IgD-negative memory B cell (primary cell): Measurements from ENCODE around the gene DISP2. TPM values are rescaled to one million over a fixed set of nuclear protein-coding genes. Genes with fewer than 3 reads are reported as not detected.

Experiments
- H3K27ac Mint-ChIP-seq, 3 donors: one replicate each; pipeline ENCODE4 v1.8.0; 2020 to 2022; ENCODE audit warnings: mild to moderate bottlenecking in 3 of 3, mixed read lengths in 3 of 3, moderate library complexity in 1 of 3
- H3K27me3 Mint-ChIP-seq: one replicate; pipeline ENCODE4 v1.8.0; 2021; ENCODE audit warnings: mixed read lengths
- H3K36me3 Mint-ChIP-seq: one replicate; pipeline ENCODE4 v1.8.0; 2020; ENCODE audit warnings: mild to moderate bottlenecking, mixed read lengths
- H3K4me1 Mint-ChIP-seq, 3 donors: one replicate each; pipeline ENCODE4 v1.8.0; 2020 to 2022; ENCODE audit warnings: mixed read lengths in 3 of 3, mild to moderate bottlenecking in 1 of 3
- H3K4me3 Mint-ChIP-seq, 4 donors: one replicate each; pipeline ENCODE4 v1.8.0; 2020 to 2022; ENCODE audit warnings: mild to moderate bottlenecking in 4 of 4, mixed read lengths in 4 of 4, moderate library complexity in 3 of 4
- H3K9me3 Mint-ChIP-seq, 3 donors: one replicate each; pipeline ENCODE4 v1.8.0; 2020 to 2021; ENCODE audit warnings: mixed read lengths in 3 of 3, mild to moderate bottlenecking in 1 of 3
- polyA plus RNA-seq: library from polyadenylated mRNA; unstranded; fragments of 300-500 nt; fragmentation: Illumina TruSeq; gene quantifications from one replicate; pipeline ENCODE4 v1.2.3, GENCODE V29; 2021

DISP2 gene
- polyA plus RNA-seq, 1 donor from 2014 or later, result 0.19 TPM

DNA sequence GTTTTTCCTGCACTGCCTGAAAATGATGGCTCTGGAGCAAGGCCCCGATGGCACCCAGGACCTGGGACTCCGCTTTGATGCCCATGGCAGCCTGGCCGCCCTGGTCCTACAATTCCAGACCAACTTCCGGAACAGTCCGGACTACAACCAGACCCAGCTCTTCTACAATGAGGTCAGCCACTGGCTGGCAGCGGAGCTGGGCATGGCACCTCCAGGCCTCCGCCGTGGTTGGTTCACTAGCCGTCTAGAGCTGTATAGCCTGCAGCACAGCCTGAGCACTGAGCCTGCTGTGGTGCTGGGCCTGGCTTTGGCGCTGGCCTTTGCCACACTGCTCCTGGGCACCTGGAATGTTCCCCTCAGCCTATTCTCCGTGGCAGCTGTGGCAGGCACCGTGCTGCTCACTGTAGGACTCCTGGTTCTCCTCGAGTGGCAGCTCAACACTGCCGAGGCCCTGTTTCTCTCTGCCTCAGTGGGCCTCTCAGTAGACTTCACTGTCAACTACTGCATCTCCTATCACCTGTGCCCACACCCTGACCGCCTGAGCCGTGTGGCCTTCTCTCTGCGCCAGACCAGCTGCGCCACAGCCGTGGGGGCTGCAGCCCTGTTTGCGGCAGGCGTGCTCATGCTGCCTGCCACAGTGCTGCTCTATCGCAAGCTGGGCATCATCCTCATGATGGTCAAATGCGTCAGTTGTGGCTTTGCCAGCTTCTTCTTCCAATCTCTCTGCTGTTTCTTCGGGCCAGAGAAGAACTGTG lies 10.9 kb downstream of the DISP2 start:
- Mint-ChIP-seq H3K9me3 (no peaks in the 10 kb centered on the region), H3K4me1 (peaks cover 10 to 14% (median 12%) of the 10 kb centered on the region in 3 donors), H3K27me3 (no peaks in the 10 kb centered on the region), H3K27ac (peak overlapping the region in 2 of 3 donors; percentile 2 to 8), H3K36me3 (peaks cover 2% of the 10 kb centered on the region), H3K4me3 (peak overlapping the region; percentile 11 to 77 (median 45))

- peaks cover 10 to 14% (median 12%) of the 10 kb centered on the region in 3 donors for H3K4me1 Mint-ChIP-seq
- H3K27me3 Mint-ChIP-seq, result no peaks in the 10 kb centered on the region
- H3K36me3 Mint-ChIP-seq, result peaks cover 2% of the 10 kb centered on the region
- peak overlapping the region in 1 of 3 donors; percentile 2 for H3K27ac Mint-ChIP-seq
- H3K9me3 Mint-ChIP-seq, result no peaks in the 10 kb centered on the region
- peak overlapping the region in 2 of 4 donors; percentile 11 to 41 for H3K4me3 Mint-ChIP-seq
These were observed 11.5 kb downstream of the DISP2 start for GRCh38 chr15:40369474-40369869.

DNA sequence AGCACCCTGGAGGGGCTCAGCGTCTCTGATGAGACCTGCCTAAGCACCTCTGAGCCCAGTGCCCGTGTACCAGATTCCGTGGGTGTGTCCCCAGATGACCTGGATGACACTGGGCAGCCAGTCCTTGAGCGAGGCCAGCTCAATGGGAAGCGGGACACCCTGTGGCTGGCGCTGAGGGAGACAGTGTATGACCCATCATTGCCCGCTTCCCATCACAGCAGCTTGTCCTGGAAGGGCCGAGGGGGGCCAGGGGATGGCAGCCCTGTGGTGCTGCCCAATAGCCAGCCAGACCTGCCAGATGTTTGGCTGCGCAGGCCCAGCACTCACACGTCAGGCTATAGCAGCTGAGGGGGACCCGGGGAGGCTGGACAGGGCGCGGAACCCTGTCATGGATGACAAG lies 12.0 kb downstream of the DISP2 start:
- Mint-ChIP-seq H3K27ac (no peak overlapping the region), H3K4me1 (peaks cover 10 to 14% (median 12%) of the 10 kb centered on the region in 3 donors), H3K36me3 (peaks cover 2% of the 10 kb centered on the region), H3K9me3 (no peaks in the 10 kb centered on the region), H3K4me3 (no peak overlapping the region), H3K27me3 (no peaks in the 10 kb centered on the region)

GRCh38 chr15:40372981-40373380 lies 15.0 kb downstream of the DISP2 start:
- no peaks in the 10 kb centered on the region for H3K27me3 Mint-ChIP-seq
- H3K4me1 Mint-ChIP-seq, result peaks cover 0 to 3% (median 0%) of the 10 kb centered on the region in 3 donors
- no peak overlapping the region for H3K27ac Mint-ChIP-seq
- no peak overlapping the region for H3K4me3 Mint-ChIP-seq
- no peaks in the 10 kb centered on the region for H3K9me3 Mint-ChIP-seq
- H3K36me3 Mint-ChIP-seq, result no peaks in the 10 kb centered on the region

GRCh38 chr15:40377606-40378005 lies 19.6 kb downstream of the DISP2 start:
- H3K27me3 Mint-ChIP-seq, result no peaks in the 10 kb centered on the region
- H3K4me1 Mint-ChIP-seq, result peaks cover 2% of the 10 kb centered on the region in 3 donors
- peak overlapping the region in 1 of 4 donors; percentile 18 for H3K4me3 Mint-ChIP-seq
- H3K27ac Mint-ChIP-seq, result no peak overlapping the region
- no peaks in the 10 kb centered on the region for H3K9me3 Mint-ChIP-seq
- no peaks in the 10 kb centered on the region for H3K36me3 Mint-ChIP-seq

DNA sequence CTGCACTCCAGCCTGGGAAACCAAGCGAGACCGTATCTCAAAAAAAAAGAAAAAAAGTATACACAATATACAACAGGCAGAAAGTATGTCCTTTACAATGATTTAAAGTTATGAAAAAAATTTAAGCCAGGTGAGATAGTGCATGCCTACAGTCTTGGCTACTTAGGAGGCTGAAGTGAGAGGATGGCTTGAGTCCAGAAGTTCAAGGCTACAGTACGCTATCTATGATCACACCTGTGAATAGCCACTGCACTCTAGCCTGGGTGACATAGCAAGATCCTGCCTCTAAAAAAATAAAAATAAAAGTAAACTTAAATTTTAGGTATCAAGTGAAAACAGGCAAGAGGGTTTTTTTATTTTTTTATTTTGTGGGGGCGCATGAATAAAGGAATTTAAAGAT lies 21.4 kb downstream of the DISP2 start:
- H3K9me3 Mint-ChIP-seq, result no peaks in the 10 kb centered on the region
- H3K36me3 Mint-ChIP-seq, result no peaks in the 10 kb centered on the region
- no peaks in the 10 kb centered on the region for H3K27me3 Mint-ChIP-seq
- no peak overlapping the region for H3K27ac Mint-ChIP-seq
- H3K4me3 Mint-ChIP-seq, result no peak overlapping the region
- peaks cover 9 to 13% (median 12%) of the 10 kb centered on the region in 3 donors for H3K4me1 Mint-ChIP-seq

GRCh38 chr15:40379853-40380252 lies 21.8 kb downstream of the DISP2 start:
- no peak overlapping the region for H3K4me3 Mint-ChIP-seq
- H3K9me3 Mint-ChIP-seq, result no peaks in the 10 kb centered on the region
- H3K27ac Mint-ChIP-seq, result no peak overlapping the region
- H3K36me3 Mint-ChIP-seq, result no peaks in the 10 kb centered on the region
- H3K27me3 Mint-ChIP-seq, result no peaks in the 10 kb centered on the region
- H3K4me1 Mint-ChIP-seq, result peaks cover 9 to 17% (median 13%) of the 10 kb centered on the region in 3 donors

DNA sequence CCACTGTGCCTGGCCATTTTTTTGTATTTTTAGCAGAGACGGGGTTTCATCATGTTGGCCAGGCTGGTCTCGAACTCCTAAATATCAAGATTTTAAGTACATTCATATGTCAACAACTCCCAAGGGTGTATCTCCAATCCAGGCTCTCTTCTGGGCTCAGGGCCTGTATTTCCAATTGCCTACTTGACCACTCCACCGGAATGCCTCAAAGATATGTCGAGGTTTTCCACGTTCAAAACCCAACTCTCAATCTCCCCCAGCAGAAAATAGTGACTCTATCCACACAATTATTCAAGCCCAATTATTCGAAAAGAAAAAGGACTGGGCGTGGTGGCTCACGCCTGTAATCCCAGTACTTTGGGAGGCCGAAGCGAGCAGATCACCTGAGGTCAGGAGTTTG lies 22.6 kb downstream of the DISP2 start:
- Mint-ChIP-seq H3K27me3 (no peaks in the 10 kb centered on the region), H3K27ac (no peak overlapping the region), H3K4me1 (peaks cover 9 to 17% (median 13%) of the 10 kb centered on the region in 3 donors), H3K9me3 (no peaks in the 10 kb centered on the region), H3K36me3 (no peaks in the 10 kb centered on the region), H3K4me3 (no peak overlapping the region)

GRCh38 chr15:40381818-40382529 lies 24.0 kb downstream of the DISP2 start:
- Mint-ChIP-seq H3K36me3 (no peaks in the 10 kb centered on the region), H3K27ac (no peak overlapping the region), H3K4me3 (peak overlapping the region in 1 of 4 donors; percentile 99), H3K4me1 (peaks cover 9 to 17% (median 13%) of the 10 kb centered on the region in 3 donors), H3K27me3 (no peaks in the 10 kb centered on the region), H3K9me3 (no peaks in the 10 kb centered on the region)

- Mint-ChIP-seq H3K36me3 (no peaks in the 10 kb centered on the region), H3K4me1 (peaks cover 9 to 17% (median 13%) of the 10 kb centered on the region in 3 donors), H3K27me3 (no peaks in the 10 kb centered on the region), H3K27ac (peak within 1 kb of the TSS; percentile 19 to 85 (median 47)), H3K4me3 (peak within 1 kb of the TSS; percentile 94 to 99 (median 97)), H3K9me3 (no peaks in the 10 kb centered on the region)
These were observed 24.8 kb downstream of the DISP2 start, which contains the start of gene KNSTRN for GRCh38 chr15:40382580-40383456. TSS of gene KNSTRN (plus strand) at chr15:40382721. CDS start at chr15:40382836, 115 bp downstream.

DNA sequence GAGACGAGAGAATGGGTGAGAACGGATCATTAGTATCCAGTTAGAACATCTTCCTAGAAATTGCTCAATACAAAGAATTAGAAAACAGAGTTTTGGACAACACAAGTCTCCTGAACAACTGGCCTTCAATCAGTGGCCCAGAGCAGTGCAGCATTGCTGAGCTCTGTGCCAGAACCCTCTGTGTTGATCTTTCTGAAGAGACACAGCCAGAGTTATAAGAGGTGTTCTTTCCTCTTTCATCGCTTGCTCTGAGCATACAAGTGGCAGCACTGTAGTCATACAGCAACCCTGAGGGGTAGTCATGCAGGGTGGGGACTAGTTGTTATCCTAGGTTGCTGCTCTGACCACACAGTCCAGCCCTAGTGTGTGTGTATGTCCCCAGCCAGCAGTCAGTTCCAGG lies 28.5 kb downstream of the DISP2 start:
- no peaks in the 10 kb centered on the region for H3K9me3 Mint-ChIP-seq
- no peaks in the 10 kb centered on the region for H3K27me3 Mint-ChIP-seq
- H3K4me1 Mint-ChIP-seq, result peaks cover 8 to 17% (median 13%) of the 10 kb centered on the region in 3 donors
- no peak overlapping the region for H3K27ac Mint-ChIP-seq
- H3K36me3 Mint-ChIP-seq, result peaks cover 3% of the 10 kb centered on the region
- H3K4me3 Mint-ChIP-seq, result peak overlapping the region in 1 of 4 donors; percentile 26

DNA sequence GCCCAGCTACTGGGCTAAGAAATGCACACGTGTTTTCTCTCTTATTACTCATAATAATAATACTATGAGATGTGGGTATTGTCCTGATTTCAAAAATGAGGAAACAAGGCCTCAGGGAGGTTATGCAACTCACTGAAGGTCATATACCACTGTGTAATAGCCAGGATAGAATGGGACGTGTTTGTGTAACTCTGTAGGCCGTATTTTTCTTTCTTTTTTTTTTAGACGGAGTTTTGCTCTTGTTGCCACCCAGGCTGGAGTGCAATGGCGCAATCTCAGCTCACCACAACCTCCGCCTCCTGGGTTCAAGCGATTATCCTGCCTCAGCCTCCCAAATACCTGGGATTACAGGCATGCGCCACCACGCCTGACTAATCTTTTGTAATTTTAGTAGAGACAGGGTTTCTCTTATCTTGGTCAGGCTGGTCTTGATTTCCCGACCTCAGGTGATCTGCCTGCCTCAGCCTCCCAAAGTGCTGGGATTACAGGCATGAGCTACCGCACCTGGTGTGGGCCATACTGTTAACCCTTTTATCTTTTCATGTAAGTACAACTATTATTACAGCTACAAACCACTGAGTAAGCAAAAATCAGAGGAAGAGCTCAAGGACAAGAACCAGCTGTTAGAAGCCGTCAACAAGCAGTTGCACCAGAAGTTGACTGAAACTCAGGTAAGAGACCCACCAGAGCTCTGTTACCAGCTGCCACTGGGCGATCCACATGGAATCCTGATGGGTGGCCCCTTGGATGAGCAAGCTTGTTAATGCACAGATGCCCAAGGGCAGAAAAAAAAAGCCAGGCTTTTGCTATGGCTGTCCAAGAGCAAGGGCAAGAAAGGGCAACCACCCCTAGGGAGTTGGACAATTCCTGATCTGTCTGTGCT lies 31.2 kb downstream of the DISP2 start:
- no peaks in the 10 kb centered on the region for H3K9me3 Mint-ChIP-seq
- H3K4me3 Mint-ChIP-seq, result peak overlapping the region in 1 of 4 donors; percentile 65
- H3K4me1 Mint-ChIP-seq, result peaks cover 0 to 5% (median 3%) of the 10 kb centered on the region in 3 donors
- H3K36me3 Mint-ChIP-seq, result peaks cover 9% of the 10 kb centered on the region
- no peak overlapping the region for H3K27ac Mint-ChIP-seq
- H3K27me3 Mint-ChIP-seq, result no peaks in the 10 kb centered on the region

- Mint-ChIP-seq H3K27me3 (no peaks in the 10 kb centered on the region), H3K4me3 (peak overlapping the region in 1 of 4 donors; percentile 65), H3K9me3 (no peaks in the 10 kb centered on the region), H3K27ac (peak overlapping the region in 1 of 3 donors; percentile 74), H3K4me1 (no peaks in the 10 kb centered on the region), H3K36me3 (peaks cover 9% of the 10 kb centered on the region)
These were observed 32.0 kb downstream of the DISP2 start for GRCh38 chr15:40389824-40390595.
